AG09309 (cell line): ENCODE results near the gene ZNF222.
A peak's percentile ranks its signal among the peaks of the same experiment; 100 is the strongest.

Experiments used
- DNase-seq: peaks from one replicate; pipeline ENCODE4 v3.0.0-alpha.2; 2010; ENCODE audit warnings: low read depth
- H3K4me3 ChIP-seq: 2 replicates; pipeline ENCODE4 v1.5.1; 2011; ENCODE audit warnings: mild to moderate bottlenecking, low read depth, low read length, moderate library complexity; ENCODE audit not compliant: control insufficient read depth
- TF ChIP-seq, protein P1 (sequence below): IDR thresholded peaks from 2 replicates; pipeline ENCODE4 v1.5.1; 2011; ENCODE audit warnings: mild to moderate bottlenecking, low read depth, low read length, inconsistent platforms; ENCODE audit not compliant: insufficient read depth, control insufficient read depth; ENCODE audit errors: missing control alignments

ZNF222 gene

GRCh38 chr19:44050740-44051649, 25.8 kb downstream of the ZNF222 start:
- peak overlapping the region; percentile 99 for H3K4me3 ChIP-seq
- DNase-seq = no peak
- TF ChIP-seq, protein P1, sequence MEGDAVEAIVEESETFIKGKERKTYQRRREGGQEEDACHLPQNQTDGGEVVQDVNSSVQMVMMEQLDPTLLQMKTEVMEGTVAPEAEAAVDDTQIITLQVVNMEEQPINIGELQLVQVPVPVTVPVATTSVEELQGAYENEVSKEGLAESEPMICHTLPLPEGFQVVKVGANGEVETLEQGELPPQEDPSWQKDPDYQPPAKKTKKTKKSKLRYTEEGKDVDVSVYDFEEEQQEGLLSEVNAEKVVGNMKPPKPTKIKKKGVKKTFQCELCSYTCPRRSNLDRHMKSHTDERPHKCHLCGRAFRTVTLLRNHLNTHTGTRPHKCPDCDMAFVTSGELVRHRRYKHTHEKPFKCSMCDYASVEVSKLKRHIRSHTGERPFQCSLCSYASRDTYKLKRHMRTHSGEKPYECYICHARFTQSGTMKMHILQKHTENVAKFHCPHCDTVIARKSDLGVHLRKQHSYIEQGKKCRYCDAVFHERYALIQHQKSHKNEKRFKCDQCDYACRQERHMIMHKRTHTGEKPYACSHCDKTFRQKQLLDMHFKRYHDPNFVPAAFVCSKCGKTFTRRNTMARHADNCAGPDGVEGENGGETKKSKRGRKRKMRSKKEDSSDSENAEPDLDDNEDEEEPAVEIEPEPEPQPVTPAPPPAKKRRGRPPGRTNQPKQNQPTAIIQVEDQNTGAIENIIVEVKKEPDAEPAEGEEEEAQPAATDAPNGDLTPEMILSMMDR = no peak

DNA sequence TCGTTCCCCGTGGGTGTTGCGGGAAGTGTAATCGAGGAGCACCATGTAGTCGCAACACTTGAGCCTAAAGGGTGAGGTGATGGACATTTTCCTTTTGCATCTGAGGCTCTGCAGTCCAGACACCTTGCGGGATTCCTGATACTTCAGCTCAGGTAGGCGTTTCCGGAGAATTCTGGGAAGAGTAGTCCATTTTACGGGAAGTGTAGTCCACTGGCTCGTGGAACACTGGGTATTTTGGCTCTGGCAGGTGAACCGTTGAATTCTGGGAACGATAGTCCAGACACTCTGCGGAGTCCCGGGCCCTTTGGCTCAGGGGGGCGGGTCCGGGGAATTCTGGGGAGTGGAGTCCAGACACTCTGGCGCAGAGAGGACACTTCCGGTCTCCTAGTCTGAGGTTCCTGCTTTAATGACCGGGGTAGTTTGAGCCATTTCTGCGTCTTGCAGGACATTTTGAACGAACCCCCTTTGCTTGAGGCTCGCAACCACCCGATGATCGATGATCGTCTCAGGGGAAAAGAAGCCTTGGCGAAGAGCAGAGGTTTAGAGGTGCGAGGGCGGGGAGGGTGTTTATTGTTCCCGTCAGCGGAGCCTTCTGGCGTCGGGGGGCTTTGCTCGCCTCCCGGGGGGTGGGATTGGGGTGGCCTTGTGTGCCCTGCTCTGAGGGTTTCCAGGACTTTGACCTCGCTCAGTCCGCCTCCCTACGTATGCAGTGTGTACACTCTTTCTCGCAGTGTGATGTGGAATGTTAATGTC, 26.6 kb downstream of the ZNF222 start, which contains the start of gene ZNF223:
Gene ZNF223 (plus strand): TSS at position 387 of the 753 bp plus-strand sequence. CDS start 3,141 bp downstream, outside the sequence.
- TF ChIP-seq, protein P1 = no peak
- peak within 1 kb of the TSS; percentile 99 for H3K4me3 ChIP-seq
- peak; percentile 64 for DNase-seq

DNA sequence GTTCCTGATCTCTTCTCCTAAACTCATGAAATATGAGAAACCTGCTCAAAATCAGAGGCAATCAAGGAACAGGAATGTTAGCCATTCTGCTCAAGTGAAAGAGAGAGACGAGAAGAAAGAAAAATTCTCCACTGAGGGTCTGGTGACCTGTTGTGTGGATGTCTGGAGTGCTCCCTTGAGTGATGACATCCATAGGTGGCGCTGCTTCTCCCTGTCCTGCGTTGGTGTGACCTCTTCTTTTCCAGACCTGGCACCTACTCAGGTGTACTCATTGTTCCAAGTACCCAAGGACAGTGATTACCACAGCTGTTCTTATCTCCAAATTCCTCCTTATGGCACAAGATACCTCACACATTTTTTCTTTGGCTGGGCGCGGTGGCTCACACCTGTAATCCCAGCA, 30.7 kb downstream of the ZNF222 start:
- no peak overlapping the region for H3K4me3 ChIP-seq
- TF ChIP-seq, protein P1 = no peak
- DNase-seq = no peak

- no peak for DNase-seq
- TF ChIP-seq, protein P1 = no peak
- no peak overlapping the region for H3K4me3 ChIP-seq
Measured at GRCh38 chr19:44059229-44059628, 34.0 kb downstream of the ZNF222 start.

DNA sequence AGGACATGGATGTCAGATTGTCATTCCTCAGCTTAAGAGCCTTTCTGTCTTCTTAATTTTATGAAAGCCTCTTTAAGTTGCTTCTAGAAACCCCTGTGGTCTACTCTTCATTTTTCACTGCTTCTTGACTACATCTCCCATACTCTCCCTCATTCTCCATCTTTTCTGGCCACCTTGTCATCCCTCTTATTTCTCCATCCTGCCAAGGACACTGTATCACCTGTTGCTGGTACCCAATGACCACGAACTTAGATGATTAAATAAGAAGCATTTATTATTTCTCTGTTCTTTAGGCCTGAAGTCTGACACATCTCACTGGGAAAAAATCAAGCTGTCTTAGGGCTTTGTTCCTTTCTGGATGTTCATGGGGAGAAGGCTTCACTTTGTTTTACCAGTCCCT, 35.9 kb downstream of the ZNF222 start:
- no peak overlapping the region for H3K4me3 ChIP-seq
- TF ChIP-seq, protein P1 = no peak
- no peak for DNase-seq

- DNase-seq = no peak
- TF ChIP-seq, protein P1 = no peak
- H3K4me3 ChIP-seq = no peak overlapping the region
Measured at GRCh38 chr19:44066305-44066704, 41.1 kb downstream of the ZNF222 start.
